ENCODE measurements around the gene CORO6.

- TF ChIP-seq CTCF (IDR thresholded peaks at IDR 0.05) = no peak
- no peak for TF ChIP-seq POLR2A (IDR thresholded peaks at IDR 0.05)
- TF ChIP-seq POLR2AphosphoS5 (IDR thresholded peaks at IDR 0.05) = peak in 1 of 3 donors; percentile 25
Measured at GRCh38 chr17:29615492-29616299, 7.0 kb downstream of the CORO6 start.

Measured in breast epithelium (tissue), 3 donors.